ENCODE results near the gene OSBPL3.
A peak's percentile ranks its signal among the peaks of the same experiment; 100 is the strongest.

The OSBPL3 gene

DNA sequence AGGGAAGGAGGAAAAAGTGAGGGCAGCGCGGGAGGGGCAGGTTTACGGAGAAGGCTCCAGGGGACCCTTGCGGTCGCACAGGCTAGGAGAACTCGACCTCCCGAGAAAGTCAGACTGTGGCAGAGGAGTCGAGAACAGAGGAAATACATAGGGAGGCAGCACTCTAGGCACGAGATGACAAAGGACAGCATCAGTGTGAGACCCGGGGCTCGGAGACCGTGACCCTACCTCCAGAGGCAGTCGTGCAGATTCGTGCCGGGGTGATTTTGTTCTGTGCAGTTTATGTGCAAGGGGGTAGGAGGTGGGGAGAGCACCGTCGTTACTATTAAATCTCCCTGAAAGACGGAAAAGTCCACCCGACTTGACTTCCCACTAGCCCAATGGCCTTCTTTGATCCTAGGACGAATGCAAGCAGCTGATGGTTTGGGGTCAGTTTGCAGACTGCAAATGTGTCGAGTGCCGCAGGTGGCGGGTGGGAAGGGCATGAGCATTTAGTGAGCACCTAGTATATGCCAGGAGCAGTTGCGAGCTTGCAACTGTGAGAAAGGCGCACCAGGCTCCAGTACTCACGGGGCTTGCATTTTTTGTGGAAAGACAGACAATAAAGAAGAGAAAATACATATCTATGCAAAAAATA, 674 bp upstream of the OSBPL3 start:
- peak; percentile 49 for DNase-seq

GRCh38 chr7:24979470-24979862, 512 bp downstream of the OSBPL3 start:
- peak; percentile 77 for DNase-seq

DNA sequence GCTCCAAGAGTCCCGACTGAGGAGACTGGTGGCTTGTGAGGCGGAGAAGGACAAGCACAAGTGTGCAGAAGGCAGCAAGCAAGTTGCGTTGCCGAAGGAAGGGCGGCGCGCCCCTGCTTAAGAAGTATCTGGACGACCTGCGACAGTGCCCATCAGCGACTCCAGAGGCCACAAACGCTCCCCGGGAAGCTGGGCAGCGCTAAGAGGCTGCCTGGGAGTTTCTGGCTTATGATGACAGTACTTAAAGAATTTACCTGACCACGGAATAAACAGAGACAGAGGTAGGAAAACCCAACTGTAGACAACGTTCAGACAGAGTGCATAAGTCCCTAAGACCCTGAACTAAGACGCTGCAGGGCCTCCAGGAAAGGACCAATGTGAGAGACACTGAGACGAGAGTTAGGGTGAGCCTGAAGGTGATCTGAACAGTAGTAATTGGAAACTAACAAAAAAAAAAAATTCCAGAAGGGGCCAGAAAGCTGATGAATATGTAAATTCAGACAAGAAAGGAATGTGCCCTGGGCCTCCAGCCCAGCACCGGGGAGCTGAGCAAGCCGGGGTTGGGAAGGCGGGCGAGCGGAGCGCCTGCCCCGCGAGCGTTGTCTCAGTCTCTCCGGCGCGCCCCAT, 1.0 kb downstream of the OSBPL3 start:
- no peak for DNase-seq

- DNase-seq, result no peak
These were observed 4.2 kb downstream of the OSBPL3 start for GRCh38 chr7:24975644-24976260.

GRCh38 chr7:24975172-24975571, 4.8 kb downstream of the OSBPL3 start:
- DNase-seq, result no peak

GRCh38 chr7:24974026-24974832, 5.7 kb downstream of the OSBPL3 start:
- no peak for DNase-seq

GRCh38 chr7:24972991-24973390, 7.0 kb downstream of the OSBPL3 start:
- DNase-seq, result no peak

GRCh38 chr7:24972166-24972477, 7.9 kb downstream of the OSBPL3 start:
- DNase-seq, result no peak

- DNase-seq, result no peak
These were observed 8.4 kb downstream of the OSBPL3 start for GRCh38 chr7:24971333-24972165.

GRCh38 chr7:24970676-24971075, 9.3 kb downstream of the OSBPL3 start:
- no peak for DNase-seq

DNA sequence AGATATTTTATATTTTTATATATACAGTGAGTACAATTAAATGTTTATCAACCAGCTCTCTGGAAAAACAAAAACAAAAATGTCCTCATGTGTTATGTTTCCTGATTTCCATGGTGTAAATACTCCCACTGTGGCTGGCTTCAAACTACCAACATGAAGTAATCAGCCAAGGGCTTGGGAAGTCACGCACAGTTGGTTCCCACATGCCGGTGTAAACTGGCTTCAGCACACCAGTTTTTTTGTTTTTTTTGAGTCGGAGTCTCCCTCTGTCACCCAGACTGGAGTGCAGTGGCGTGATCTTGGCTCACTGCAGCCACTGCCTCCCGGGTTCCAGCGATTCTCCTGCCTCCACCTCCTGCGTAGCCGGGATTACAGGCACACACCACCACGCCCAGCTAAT, 11.8 kb downstream of the OSBPL3 start:
- no peak for DNase-seq

- no peak for DNase-seq
These were observed 12.3 kb downstream of the OSBPL3 start for GRCh38 chr7:24967696-24968095.

DNA sequence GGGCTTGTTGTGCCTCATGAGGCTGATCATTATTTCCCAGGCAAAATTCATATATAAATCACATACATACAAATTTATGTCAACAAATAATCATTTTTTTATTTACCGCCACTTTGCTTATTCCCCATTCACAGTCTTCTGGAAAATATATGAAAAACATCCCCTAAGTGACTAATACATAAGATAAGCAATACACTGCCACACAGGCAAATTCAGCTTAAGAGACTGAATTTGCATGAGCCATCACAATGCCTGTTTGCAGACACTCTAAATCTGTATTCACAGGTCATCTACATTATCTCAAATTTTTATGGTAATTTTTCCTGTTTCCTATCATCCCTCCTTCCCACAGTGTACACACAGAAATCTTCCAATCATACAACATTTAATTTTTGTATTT, 13.2 kb downstream of the OSBPL3 start:
- DNase-seq, result peak; percentile 21

GRCh38 chr7:24965831-24966708, 13.9 kb downstream of the OSBPL3 start:
- peak; percentile 53 for DNase-seq

- DNase-seq, result no peak
These were observed 15.8 kb downstream of the OSBPL3 start for GRCh38 chr7:24964191-24964590.

DNA sequence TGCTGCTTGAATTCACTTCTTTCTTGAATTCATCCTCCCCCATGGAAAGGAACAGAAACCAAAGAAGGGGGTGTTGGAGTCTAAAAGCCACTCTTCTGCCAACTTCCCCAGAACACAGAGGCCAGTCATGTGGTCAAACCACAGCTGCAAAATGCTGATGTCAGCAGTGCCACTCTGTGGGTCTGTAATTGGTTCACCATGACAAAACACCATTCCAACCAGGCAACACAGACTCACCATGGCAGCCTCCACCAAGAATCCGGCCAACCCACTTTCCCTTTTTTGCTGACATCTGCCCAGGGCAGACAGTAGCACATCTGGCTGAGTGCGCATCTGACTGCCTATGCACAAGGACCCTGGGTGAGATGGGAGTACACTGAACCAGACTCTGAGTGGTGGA, 16.8 kb downstream of the OSBPL3 start:
- peak; percentile 50 for DNase-seq

DNA sequence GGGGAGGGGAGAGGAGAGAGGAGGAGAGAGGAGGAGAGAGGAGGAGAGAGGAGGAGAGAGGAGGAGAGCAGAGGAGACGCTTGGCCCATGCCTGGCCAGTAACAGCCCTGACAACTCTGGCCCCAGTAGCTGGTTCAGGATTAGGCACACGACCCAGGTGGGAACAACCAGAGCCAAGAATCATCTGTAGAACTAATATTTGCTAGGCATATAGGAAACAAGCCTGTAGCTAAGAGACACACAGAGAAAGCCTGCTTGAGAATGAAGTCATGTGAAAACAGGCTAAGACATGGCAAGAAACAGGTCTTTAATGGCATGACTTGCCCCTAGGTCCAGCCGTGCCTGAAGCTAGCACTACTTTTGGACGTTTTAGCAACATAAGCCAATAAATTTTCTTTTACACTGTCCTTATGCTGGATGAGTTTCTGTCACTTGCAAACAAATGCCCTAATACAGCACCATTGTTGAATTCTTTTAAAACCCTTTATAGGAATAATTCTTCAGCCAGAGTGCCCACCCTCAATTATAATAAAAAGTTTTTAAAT, 17.5 kb downstream of the OSBPL3 start:
- DNase-seq, result no peak

GRCh38 chr7:24959735-24960485, 20.1 kb downstream of the OSBPL3 start:
- no peak for DNase-seq

- no peak for DNase-seq
These were observed 21.6 kb downstream of the OSBPL3 start for GRCh38 chr7:24958399-24958798.

GRCh38 chr7:24956021-24956420, 24.0 kb downstream of the OSBPL3 start:
- no peak for DNase-seq

- DNase-seq, result no peak
These were observed 24.7 kb downstream of the OSBPL3 start for GRCh38 chr7:24955313-24955712.
